MCF 10A (cell line): ENCODE results near the gene RABGAP1L. TPM values are rescaled to one million over a fixed set of nuclear protein-coding genes. Genes with fewer than 3 reads are reported as not detected.

Experiments used
- BruUV-seq: library from RNA; stranded (reverse); fragments of 400-500 nt; replicated peaks from 2 replicates; lab custom pipeline; 2021; lab: Mats Ljungman, UMichigan
- CTCF ChIA-PET: fragments of 300-600 bp; sonication (Branson Sonifier 250); formaldehyde crosslinking; extraction: SDS; loops from one replicate; lab custom pipeline; 2021; ENCODE audit warnings: antibody characterized with exemption, inconsistent platforms; lab: Yijun Ruan, JAX
- POLR2A ChIA-PET: fragments of 300-600, 350-650 bp; sonication (Branson Sonifier 250); formaldehyde crosslinking; extraction: SDS; loops from one replicate; lab custom pipeline; 2020; ENCODE audit warnings: antibody characterized with exemption, inconsistent platforms; lab: Yijun Ruan, JAX
- DNase-seq: peaks from one replicate; pipeline ENCODE4 v3.0.0-alpha.2; 2018; ENCODE audit not compliant: unreplicated experiment
- H3K27ac Mint-ChIP-seq: one replicate; pipeline ENCODE4 v1.8.0; 2022; ENCODE audit warnings: mild to moderate bottlenecking, low read depth, mixed read lengths; ENCODE audit not compliant: unreplicated experiment
- H3K27me3 Mint-ChIP-seq: one replicate; pipeline ENCODE4 v1.8.0; 2022; ENCODE audit warnings: mixed read lengths; ENCODE audit not compliant: insufficient read depth, unreplicated experiment
- H3K36me3 Mint-ChIP-seq: one replicate; pipeline ENCODE4 v1.8.0; 2022; ENCODE audit warnings: mild to moderate bottlenecking, moderate library complexity, mixed read lengths; ENCODE audit not compliant: insufficient read depth, unreplicated experiment
- H3K4me1 Mint-ChIP-seq: one replicate; pipeline ENCODE4 v1.8.0; 2022; ENCODE audit warnings: mixed read lengths; ENCODE audit not compliant: insufficient read depth, unreplicated experiment
- H3K4me3 Mint-ChIP-seq: one replicate; pipeline ENCODE4 v1.8.0; 2022; ENCODE audit warnings: mild to moderate bottlenecking, moderate library complexity, mixed read lengths; ENCODE audit not compliant: unreplicated experiment
- H3K9me3 Mint-ChIP-seq: one replicate; pipeline ENCODE4 v1.8.0; 2022; ENCODE audit warnings: mixed read lengths; ENCODE audit not compliant: unreplicated experiment
- intact Hi-C: fragments of 100-400 bp; cut with micrococcal nuclease; formaldehyde crosslinking; loops from 2 replicates; pipeline ENCODE4 v1.14.1; 2022
- total RNA-seq: library from RNA; stranded (reverse); gene quantifications from 2 replicates; pipeline ENCODE4 v1.2.3, GENCODE V29; 2022
- TF ChIP-seq, protein P1 (sequence below): fragments of 200-600 bp; IDR thresholded peaks from one replicate; pipeline ENCODE4 v1.8.0; 2022; ENCODE audit warnings: antibody characterized with exemption, mild to moderate bottlenecking; ENCODE audit not compliant: unreplicated experiment

RABGAP1L gene
- total RNA-seq, 1 experiment from 2014 or later: 18.2 TPM

DNA sequence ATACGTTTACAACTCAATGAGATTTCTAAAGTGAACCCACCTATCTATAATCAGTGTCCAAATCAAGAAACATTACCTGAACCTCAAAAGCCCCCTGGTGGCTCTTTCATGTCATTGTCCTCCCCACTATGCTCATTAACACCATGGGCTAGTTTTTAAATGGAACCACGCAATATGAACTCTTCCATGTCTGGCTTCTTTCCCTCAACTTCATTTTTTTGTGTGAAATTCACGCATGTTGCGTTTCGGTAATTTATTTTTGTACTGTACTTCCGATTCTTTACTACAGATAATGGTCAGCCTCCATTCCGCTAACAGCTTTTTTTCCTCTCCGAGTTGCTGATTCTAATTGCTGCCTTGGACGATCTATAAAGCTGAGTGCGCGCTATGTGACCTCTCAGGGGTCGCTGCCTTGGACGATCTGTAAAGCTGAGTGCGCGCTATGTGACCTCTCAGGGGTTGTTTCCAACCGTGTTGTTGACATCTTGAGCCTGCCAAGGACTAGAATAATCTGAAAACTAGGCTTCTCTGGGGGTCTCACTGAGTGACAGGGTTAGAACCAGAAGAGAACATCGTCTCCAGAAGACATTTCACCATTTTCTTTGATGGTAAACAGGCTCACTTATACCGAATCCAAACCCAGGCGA is 839.4 kb downstream of the RABGAP1L start:
- POLR2A ChIA-PET: interaction anchor here (0.9 to 10.8 kb wide), 45 partner anchors 8 to 1130 kb away, joined by 3 to 331 read pairs (median 5); partner anchors contain the start of genes GAS5, MRPS14 and ZBTB37
- H3K27ac Mint-ChIP-seq: no peak overlapping the region
- no TSS peak for BruUV-seq
- H3K9me3 Mint-ChIP-seq: no peaks in the 10 kb centered on the region
- H3K4me3 Mint-ChIP-seq: no peak overlapping the region
- peak; percentile 85 for DNase-seq
- peaks cover 41% of the 10 kb centered on the region for H3K4me1 Mint-ChIP-seq
- intact Hi-C loops: loop anchor here (1.0 to 5.0 kb wide), 5 partner anchors 8 to 841 kb away; partner anchors contain the start of genes MRPS14 and RABGAP1L
- TF ChIP-seq, protein P1, sequence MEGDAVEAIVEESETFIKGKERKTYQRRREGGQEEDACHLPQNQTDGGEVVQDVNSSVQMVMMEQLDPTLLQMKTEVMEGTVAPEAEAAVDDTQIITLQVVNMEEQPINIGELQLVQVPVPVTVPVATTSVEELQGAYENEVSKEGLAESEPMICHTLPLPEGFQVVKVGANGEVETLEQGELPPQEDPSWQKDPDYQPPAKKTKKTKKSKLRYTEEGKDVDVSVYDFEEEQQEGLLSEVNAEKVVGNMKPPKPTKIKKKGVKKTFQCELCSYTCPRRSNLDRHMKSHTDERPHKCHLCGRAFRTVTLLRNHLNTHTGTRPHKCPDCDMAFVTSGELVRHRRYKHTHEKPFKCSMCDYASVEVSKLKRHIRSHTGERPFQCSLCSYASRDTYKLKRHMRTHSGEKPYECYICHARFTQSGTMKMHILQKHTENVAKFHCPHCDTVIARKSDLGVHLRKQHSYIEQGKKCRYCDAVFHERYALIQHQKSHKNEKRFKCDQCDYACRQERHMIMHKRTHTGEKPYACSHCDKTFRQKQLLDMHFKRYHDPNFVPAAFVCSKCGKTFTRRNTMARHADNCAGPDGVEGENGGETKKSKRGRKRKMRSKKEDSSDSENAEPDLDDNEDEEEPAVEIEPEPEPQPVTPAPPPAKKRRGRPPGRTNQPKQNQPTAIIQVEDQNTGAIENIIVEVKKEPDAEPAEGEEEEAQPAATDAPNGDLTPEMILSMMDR: peak; percentile 85
- no peaks in the 10 kb centered on the region for H3K27me3 Mint-ChIP-seq
- CTCF ChIA-PET: interaction anchor here (0.6 to 7.3 kb wide), 47 partner anchors 11 to 1848 kb away, joined by 3 to 96 read pairs (median 4); partner anchors contain the start of gene MRPS14
- peaks cover 6% of the 10 kb centered on the region for H3K36me3 Mint-ChIP-seq

DNA sequence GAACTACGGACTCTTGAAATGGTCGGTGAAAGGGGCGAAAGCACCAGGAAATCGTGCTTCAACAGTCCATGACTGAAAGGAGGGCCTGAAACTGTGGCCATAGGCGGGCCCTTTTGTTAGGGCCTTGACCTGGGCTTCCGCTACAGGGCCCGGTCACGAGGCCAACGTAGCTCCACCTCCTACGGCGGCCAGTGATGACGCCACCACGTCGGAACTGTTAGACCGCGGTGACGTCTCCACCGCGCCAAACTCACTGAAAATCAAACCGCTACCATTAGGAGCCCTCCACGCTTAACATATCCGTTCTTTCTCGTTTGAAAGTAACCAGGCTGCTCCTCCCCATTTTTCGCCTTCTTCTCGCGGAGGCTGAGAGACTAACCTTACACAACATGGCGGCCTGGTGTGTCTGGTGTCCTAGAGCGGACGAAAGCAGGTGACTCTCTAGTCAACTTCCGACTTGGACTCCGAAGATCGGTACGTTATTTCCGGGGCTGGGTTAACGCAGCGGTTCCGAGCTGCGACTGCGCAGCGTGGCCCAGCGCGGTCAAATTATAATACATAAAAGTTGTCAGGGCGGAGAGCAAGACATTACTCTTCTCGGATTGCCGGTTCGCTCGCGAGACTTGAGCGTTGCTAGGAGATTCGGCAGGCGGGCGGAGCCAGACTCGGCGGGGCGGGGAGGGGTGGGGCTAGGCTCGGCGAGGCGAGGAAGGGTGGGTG is 840.1 kb downstream of the RABGAP1L start:
- CTCF ChIA-PET: interaction anchor here (0.6 to 7.3 kb wide), 39 partner anchors 12 to 1848 kb away, joined by 3 to 96 read pairs (median 4); partner anchors contain the start of gene MRPS14
- DNase-seq: peak; percentile 100
- Mint-ChIP-seq H3K27me3 (no peaks in the 10 kb centered on the region), H3K9me3 (no peaks in the 10 kb centered on the region), H3K4me1 (peaks cover 41% of the 10 kb centered on the region), H3K27ac (no peak overlapping the region), H3K36me3 (peaks cover 4% of the 10 kb centered on the region), H3K4me3 (no peak overlapping the region)
- TSS peak; percentile 75 for BruUV-seq
- POLR2A ChIA-PET: interaction anchor here (0.6 to 10.8 kb wide), 51 partner anchors 8 to 1131 kb away, joined by 3 to 331 read pairs (median 4); partner anchors contain the start of genes GAS5, MRPS14 and ZBTB37
- TF ChIP-seq, protein P1: no peak
- intact Hi-C loops: loop anchor here (1.0 to 5.0 kb wide), 4 partner anchors 9 to 842 kb away; partner anchors contain the start of genes MRPS14 and RABGAP1L

DNA sequence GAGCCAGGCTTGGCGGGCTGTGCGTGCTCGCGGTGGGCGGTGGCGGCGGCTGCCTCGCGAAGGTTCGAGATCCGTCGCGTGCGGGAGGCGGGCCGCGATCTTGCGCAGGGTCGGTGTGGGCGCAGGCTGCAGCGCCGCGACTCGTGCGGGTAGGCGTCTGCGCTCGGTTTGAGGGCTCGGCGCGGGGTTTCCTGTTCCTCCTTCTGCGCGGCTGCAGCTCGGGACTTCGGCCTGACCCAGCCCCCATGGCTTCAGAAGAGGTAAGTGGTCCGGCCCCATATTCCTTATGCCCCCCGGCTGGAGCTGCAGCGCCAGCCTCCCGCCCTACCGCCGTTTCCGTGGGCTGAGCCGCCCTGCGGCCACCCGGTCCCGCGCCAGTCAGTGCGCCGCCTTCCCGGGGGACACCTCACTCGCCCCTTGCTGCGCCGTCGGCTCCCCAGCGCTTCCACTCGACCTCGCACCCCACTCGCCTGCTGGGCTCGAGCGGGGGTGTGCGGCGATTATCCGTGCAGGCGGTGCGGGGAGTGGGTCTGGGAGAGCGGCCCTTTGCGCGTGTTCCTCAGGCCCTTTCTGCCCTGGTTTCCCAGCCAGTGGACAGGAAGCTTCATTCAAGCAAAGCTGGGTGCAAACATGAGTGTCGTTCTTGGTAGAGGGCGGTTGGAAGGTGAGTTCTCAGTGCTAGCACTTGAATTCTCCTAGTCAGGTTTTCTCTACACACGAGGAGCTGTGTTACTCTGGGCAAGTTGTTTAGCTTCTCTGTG is 840.8 kb downstream of the RABGAP1L start, which contains the start of gene CACYBP:
TSS of gene CACYBP (plus strand) at position 12 of the 761 bp plus-strand sequence. CDS start at position 246, 234 bp downstream.
- ChIA-PET POLR2A (interaction anchor here (0.6 to 10.8 kb wide), 39 partner anchors 8 to 1504 kb away, joined by 3 to 331 read pairs (median 5); partner anchors contain the start of genes GAS5, MRPS14, RABGAP1L and ZBTB37), CTCF (interaction anchor here (0.6 to 7.3 kb wide), 23 partner anchors 9 to 1755 kb away, joined by 3 to 96 read pairs (median 4); partner anchors contain the start of gene MRPS14)
- Mint-ChIP-seq H3K36me3 (peaks cover 9% of the 10 kb centered on the region), H3K27ac (peak within 1 kb of the TSS; percentile 87), H3K4me1 (peaks cover 42% of the 10 kb centered on the region), H3K9me3 (no peaks in the 10 kb centered on the region), H3K27me3 (no peaks in the 10 kb centered on the region), H3K4me3 (no peak within 1 kb of the TSS)
- TF ChIP-seq, protein P1: no peak
- intact Hi-C loops: loop anchor here (1.0 to 10.0 kb wide), 5 partner anchors 10 to 1205 kb away; partner anchors contain the start of genes COP1, MRPS14 and RABGAP1L
- DNase-seq: peak; percentile 51
- no TSS peak for BruUV-seq
